GM18508 (cell line): ENCODE data around the gene LRP2.
A peak's percentile ranks its signal among the peaks of the same experiment; 100 is the strongest.

Experiments used
- ATAC-seq: cut with Tn5 transposase; IDR thresholded peaks from one replicate; pipeline ENCODE4 v1.9.1; 2021; ENCODE audit warnings: moderate number of reproducible peaks; ENCODE audit not compliant: insufficient read depth, unreplicated experiment

Gene LRP2

GRCh38 chr2:169106134-169106533 is 256.2 kb downstream of the LRP2 start:
- no peak for ATAC-seq

DNA sequence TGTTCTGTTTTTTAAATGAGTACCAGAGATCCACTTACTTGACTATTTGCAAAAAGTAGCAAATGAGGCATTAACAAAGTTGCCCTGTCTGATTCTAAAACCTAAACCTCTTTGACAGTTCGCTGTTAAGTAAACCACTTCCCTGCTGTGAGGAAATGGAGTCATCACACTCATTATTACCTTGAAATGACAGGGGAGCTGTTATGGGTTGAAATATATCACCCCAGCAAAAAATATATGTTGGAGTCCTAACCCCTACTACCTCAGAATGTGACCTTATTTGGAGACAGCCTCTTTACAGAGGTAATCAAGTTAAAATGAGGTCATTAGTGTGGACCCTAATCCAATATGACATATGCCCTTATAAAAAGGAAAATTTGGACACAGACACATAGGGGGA is 256.9 kb downstream of the LRP2 start:
- no peak for ATAC-seq

DNA sequence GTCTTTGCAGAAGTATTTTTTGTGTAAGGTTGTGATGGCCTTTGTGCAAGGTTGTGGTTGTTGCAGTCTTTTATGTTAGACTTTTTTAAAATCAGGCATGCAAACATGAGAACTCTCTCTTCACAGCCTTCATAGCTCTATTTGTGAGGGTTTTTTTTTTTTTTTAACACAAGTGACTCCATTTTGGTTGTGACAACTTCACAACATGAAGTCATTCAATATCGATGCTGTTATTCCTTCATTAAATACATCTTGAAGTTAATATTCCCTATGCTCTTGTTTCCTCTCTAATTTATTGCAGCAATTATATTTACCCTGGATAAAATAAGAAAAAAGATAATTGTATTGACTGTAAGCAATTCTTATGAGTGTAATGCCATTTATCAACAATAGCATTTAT is 257.5 kb downstream of the LRP2 start:
- ATAC-seq, result no peak

- ATAC-seq, result no peak
Measured at GRCh38 chr2:169095621-169096105, 266.7 kb downstream of the LRP2 start.

DNA sequence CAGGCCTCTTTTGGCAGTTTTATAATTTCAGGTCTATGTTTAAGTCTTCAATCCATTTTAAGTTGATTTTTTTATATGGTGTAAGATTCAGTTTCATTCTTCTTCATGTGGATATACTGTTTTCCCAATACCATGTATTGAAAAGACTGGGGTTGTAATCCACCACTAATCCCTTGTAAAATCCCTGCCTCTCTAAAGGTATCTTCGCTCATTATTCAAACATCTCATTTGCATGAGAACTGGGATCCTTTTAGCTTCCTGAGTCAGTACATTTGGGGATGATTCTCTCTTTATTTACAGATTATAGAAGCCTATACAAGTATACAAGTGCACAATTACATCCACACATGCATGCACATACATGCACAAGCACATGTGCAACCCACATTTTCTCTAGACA is 267.7 kb downstream of the LRP2 start:
- ATAC-seq, result no peak

- ATAC-seq, result no peak
Measured at GRCh38 chr2:169093535-169093934, 268.8 kb downstream of the LRP2 start.

DNA sequence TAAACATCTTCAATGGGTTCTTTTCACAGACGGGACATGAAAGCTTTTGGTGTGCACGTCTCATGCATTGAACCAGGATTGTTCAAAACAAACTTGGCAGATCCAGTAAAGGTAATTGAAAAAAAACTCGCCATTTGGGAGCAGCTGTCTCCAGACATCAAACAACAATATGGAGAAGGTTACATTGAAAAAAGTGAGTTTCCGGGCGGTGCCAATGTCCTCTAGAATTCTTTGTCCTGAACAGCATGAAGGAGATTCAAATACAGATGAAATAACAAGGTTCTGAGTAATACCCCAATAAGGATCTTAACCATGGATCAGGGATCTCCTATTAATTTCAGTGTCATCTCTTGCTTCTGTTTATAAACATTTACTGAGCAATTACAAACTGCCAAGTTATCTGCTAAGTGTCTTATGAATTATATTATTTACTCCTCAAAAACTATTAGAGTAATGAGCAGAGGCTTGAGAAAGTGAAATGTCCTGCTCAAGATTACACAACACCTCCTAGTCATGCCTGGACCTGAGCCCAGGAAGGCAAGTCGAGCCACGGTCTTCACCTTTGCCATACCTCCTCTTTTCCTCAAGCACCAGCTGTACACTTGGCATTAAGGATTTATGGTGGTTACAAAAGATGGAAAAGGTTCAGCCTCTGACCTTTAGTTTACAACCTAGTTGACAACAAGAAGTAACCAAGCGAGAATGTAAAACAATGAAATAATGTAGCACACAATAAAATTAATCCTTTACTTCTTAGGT is 270.4 kb downstream of the LRP2 start:
- no peak for ATAC-seq

DNA sequence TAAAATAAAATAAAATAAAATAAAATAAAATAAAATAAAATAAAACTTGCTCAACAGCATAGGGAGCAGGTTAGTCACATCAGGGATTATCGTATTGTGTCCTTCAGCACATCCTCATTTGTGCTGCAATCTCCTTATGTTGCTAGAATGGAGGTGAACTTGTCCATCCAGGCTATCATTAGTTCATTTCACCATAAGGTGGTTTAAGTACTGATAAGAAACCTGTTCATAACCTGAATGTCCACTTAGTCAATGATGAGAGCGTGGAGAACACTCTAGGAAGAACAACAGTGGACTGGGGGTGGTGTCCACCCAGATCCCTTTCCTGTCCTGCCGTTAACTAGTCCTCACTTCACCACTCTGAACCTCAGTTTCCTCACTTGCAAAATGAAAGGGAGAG is 271.1 kb downstream of the LRP2 start:
- ATAC-seq, result no peak

DNA sequence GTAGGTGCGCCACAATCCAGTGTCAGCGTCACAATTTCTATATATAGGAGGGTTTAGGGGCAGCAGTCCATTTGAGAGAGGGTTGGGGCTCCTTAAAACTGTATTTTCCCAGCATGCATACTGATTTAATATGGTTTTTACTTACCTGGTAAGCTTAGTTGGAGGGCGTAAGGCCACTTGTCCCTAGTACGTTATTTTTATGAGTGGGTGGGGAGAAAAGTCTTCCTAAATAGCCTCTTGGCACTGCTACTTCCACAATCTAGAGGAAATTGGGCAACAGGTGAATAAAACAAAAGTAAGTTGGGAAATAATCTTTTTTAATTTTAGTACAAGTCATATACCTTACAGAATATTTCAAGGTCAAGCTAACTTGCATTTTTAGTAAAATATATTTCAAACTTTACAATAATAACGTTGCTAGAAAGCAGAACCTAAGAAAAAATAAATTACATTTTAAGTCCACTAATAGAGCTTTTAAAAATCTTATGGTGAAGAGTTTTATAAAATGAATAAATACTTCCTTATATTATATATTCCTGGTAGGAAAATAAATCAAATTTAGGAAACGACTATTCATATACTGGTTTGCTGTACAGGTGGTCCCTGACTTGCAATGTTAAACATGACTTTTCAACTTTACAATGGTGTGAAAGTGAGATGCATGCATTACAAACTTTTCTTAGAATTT is 272.1 kb downstream of the LRP2 start:
- no peak for ATAC-seq

GRCh38 chr2:169089182-169089581 is 273.2 kb downstream of the LRP2 start:
- no peak for ATAC-seq

- no peak for ATAC-seq
Measured at GRCh38 chr2:169087757-169088379, 274.5 kb downstream of the LRP2 start.

DNA sequence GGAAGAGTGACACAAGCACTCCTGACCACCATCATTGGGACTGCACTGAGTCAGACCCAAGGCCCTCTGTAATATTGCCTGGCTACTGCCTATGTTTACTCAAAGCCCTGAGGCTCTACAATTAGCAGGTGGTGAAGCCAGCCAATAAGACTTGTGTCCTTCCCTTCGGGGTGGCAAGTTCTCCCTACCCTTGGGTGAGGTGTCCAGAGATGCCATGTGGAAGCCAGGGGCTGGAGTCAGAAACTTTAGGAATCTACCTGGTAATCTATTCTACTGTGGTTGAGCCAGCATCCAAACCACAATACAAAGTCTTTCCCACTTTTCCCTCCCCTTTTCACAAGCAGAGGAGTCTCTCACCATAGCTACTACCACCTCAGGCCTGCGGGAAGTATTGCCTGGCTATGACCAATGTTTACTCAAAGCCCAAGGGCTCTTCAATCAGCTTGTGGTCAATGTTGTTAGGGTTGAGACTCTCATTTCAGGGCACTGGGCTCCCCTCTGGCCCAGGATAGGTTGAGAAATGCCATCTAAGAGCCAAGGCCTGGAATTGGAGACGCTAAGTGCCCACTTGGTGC is 275.4 kb downstream of the LRP2 start:
- no peak for ATAC-seq

- no peak for ATAC-seq
Measured at GRCh38 chr2:169082995-169083394, 279.3 kb downstream of the LRP2 start.

DNA sequence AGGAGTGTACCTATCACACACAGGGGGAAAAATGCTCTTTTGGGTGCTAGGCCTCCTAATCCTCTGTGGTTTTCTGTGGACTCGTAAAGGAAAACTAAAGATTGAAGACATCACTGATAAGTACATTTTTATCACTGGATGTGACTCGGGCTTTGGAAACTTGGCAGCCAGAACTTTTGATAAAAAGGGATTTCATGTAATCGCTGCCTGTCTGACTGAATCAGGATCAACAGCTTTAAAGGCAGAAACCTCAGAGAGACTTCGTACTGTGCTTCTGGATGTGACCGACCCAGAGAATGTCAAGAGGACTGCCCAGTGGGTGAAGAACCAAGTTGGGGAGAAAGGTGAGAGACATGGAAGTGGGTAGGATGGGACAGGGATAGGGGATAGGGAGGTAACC is 280.8 kb downstream of the LRP2 start:
- ATAC-seq, result no peak

- peak; percentile 76 for ATAC-seq
Measured at GRCh38 chr2:169080250-169081069, 281.9 kb downstream of the LRP2 start.

DNA sequence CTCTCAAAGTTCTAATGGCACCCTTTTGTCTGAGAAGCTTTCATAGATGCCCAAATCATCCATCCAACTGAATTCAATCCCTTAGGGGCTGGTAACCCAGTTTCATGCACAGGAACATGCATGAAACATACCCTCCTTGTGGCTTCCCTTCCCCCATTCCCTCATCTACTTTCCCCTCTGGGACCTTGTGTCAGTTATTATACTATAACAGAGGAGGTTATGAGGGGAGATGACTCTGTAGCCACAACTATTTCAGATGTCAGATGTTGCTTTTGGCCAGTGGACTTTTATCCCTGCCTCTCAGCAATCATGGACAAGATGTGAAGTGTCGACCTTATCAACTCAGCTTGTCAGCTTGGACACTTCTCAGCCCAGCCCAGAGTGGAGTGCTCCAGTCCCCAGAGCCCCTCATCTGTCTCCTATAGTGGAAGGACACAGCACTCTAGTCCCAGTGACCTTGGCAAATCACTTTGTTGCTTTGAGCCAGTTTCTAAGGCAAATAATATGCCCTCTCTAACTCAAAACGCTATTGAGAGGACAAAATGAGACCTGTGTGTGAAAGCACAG is 284.6 kb downstream of the LRP2 start:
- ATAC-seq, result no peak
